Epithelial cell of esophagus (primary cell): ENCODE measurements around the gene IL3.

Source experiments
- DNase-seq: peaks from one replicate; pipeline ENCODE4 v3.0.0; 2010; ENCODE audit warnings: low read depth
- H3K4me3 ChIP-seq: 2 replicates; pipeline ENCODE4 v1.5.1; 2011; ENCODE audit warnings: mild to moderate bottlenecking, low read length, control low read depth
- TF ChIP-seq, protein P1 (sequence below): IDR thresholded peaks from 2 replicates; pipeline ENCODE4 v1.5.1; 2011; ENCODE audit warnings: low read depth, mild to moderate bottlenecking, low read length, control low read depth, inconsistent platforms; ENCODE audit not compliant: insufficient read depth; ENCODE audit errors: missing control alignments

The IL3 gene

DNA sequence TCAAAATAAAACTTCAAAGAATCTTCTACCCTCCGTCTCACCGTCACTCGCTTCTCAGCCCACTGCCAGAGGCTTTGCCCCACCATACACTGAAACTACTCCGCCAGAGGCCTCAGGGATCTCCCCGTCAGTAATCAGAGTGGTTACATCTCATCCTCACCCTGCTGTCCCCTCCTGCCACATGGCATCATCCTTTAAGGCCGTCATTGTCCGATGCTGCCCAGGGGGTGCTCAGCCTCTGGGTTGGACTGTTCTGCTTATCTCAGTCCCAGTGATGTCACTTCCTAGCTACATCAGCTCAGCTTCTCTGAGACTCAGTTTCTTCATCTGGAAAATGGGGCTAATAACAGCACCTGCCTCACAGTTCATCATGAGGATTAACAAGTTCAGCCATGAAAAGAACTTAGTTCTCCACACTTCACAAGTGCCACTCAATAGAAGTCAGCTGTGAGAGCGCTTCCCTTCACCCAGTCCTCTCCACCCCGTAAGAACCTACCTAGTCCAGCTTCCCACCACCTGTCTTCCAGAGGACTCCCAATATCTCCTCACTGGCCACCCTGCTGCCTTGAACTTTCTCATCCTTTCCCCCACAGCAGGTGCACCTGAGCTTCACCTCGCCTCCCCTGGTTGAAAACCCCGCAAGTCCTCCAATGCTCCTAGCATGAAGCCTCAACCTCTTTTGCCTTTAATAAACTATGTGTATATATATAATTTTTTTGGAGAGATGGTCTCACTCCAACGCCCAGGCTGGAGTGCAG, 2.8 kb upstream of the IL3 start:
- TF ChIP-seq, protein P1, sequence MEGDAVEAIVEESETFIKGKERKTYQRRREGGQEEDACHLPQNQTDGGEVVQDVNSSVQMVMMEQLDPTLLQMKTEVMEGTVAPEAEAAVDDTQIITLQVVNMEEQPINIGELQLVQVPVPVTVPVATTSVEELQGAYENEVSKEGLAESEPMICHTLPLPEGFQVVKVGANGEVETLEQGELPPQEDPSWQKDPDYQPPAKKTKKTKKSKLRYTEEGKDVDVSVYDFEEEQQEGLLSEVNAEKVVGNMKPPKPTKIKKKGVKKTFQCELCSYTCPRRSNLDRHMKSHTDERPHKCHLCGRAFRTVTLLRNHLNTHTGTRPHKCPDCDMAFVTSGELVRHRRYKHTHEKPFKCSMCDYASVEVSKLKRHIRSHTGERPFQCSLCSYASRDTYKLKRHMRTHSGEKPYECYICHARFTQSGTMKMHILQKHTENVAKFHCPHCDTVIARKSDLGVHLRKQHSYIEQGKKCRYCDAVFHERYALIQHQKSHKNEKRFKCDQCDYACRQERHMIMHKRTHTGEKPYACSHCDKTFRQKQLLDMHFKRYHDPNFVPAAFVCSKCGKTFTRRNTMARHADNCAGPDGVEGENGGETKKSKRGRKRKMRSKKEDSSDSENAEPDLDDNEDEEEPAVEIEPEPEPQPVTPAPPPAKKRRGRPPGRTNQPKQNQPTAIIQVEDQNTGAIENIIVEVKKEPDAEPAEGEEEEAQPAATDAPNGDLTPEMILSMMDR, result no peak
- no peak for DNase-seq
- no peak overlapping the region for H3K4me3 ChIP-seq

GRCh38 chr5:132058646-132059042, 1.8 kb upstream of the IL3 start:
- H3K4me3 ChIP-seq, result no peak overlapping the region
- no peak for DNase-seq
- TF ChIP-seq, protein P1, result no peak

- no peak for DNase-seq
- TF ChIP-seq, protein P1, result no peak
- no peak overlapping the region for H3K4me3 ChIP-seq
Observed at GRCh38 chr5:132059043-132059695, 1.3 kb upstream of the IL3 start.

DNA sequence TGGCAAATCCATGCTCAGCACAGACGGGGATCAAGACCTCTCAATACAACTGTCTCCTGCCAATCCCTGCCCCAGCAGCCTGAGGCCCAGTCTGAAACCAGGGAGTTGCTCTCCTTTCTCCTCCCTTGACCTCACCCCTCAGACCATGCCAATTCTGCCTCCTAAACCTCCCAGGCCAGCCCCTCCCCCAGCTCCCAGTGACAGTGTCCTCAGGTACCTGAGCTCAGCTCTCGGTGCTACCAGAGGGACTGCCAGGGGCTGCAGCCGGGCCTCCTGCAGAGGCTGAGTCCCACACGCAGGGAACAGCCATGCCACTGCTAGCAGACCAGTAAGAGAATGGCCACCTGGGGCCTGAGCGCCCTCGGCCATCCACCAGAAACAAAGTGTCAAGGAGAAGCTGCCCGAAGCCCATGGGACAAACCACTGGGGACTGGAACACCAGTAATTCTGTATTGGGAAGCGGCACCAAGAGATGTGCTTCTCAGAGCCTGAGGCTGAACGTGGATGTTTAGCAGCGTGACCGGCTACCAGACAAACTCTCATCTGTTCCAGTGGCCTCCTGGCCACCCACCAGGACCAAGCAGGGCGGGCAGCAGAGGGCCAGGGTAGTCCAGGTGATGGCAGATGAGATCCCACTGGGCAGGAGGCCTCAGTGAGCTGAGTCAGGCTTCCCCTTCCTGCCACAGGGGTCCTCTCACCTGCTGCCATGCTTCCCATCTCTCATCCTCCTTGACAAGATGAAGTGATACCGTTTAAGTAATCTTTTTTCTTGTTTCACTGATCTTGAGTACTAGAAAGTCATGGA, 557 bp upstream of the IL3 start:
- no peak overlapping the region for H3K4me3 ChIP-seq
- no peak for DNase-seq
- TF ChIP-seq, protein P1, result no peak

GRCh38 chr5:132063090-132063911, 2.8 kb downstream of the IL3 start:
- TF ChIP-seq, protein P1, result peak; percentile 95
- DNase-seq, result peak; percentile 66
- no peak overlapping the region for H3K4me3 ChIP-seq

- TF ChIP-seq, protein P1, result no peak
- DNase-seq, result no peak
Observed at GRCh38 chr5:132064140-132064539, 3.7 kb downstream of the IL3 start.

More at GRCh38 chr5:132064140-132064539, 3.7 kb downstream of the IL3 start:
- H3K4me3 ChIP-seq, result no peak overlapping the region
